ENCODE results near the gene CDHR5. TPM values are rescaled to one million over a fixed set of nuclear protein-coding genes. Genes with fewer than 3 reads are reported as not detected.

CDHR5 gene
- total and polyA plus RNA-seq, 2 of the 4 experiments (the other 2 are of a cell fraction) = not detected

GRCh38 chr11:618856-619627 lies 5.7 kb downstream of the CDHR5 start:
- H3K23ac ChIP-seq (ENCODE audit: low read depth, low read length) = no peak overlapping the region
- H3K9me3 ChIP-seq (ENCODE audit: control insufficient read depth, insufficient read depth, low read length) = no peaks in the 10 kb centered on the region
- no peak overlapping the region for H4K8ac ChIP-seq (ENCODE audit: low read depth in 2 of 2, low read length in 2 of 2)
- H3K27ac ChIP-seq (ENCODE audit: insufficient read depth, low read length) = no peak overlapping the region
- no peak overlapping the region for H2AFZ ChIP-seq (replicated peaks; ENCODE audit: low read length, poor library complexity)
- H3K18ac ChIP-seq (ENCODE audit: low read depth, low read length) = no peak overlapping the region
- TF ChIP-seq NFE2L2 (IDR thresholded peaks at IDR 0.05; ENCODE audit: low read depth, low read length) = no peak
- TF ChIP-seq RAD21 (IDR thresholded peaks at IDR 0.05; ENCODE audit: low read length) = no peak
- no peak for TF ChIP-seq MAFK (IDR thresholded peaks at IDR 0.05; ENCODE audit: low read depth, low read length)
- TF ChIP-seq POLR2A (IDR thresholded peaks at IDR 0.05; ENCODE audit: low read depth, low read length) = no peak
- no peak for TF ChIP-seq CEBPB (IDR thresholded peaks at IDR 0.05; ENCODE audit: low read depth, low read length)
- no peak for TF ChIP-seq SMC3 (IDR thresholded peaks at IDR 0.05; ENCODE audit: low read depth, low read length)
- no peak for TF ChIP-seq RCOR1 (IDR thresholded peaks at IDR 0.05; ENCODE audit: insufficient replicate concordance, low read length)
- TF ChIP-seq BHLHE40 (IDR thresholded peaks at IDR 0.05; ENCODE audit: low read depth, low read length) = no peak
- no peak for TF ChIP-seq MAZ (IDR thresholded peaks at IDR 0.05; ENCODE audit: borderline replicate concordance, low read depth, low read length)
- peaks cover 8% of the 10 kb centered on the region; the same call in 1 of the 2 replicates for H3K36me3 ChIP-seq (ENCODE audit: control insufficient read depth, insufficient read depth, low read length)
- ChIA-PET CTCF (no interaction called here), POLR2A (ENCODE audit: unreplicated experiment) (no interaction called here)
- H2BK20ac ChIP-seq (ENCODE audit: low read depth, low read length) = no peak overlapping the region
- peaks cover 4% of the 10 kb centered on the region; the same call in 1 of the 2 replicates for H3K4me1 ChIP-seq (ENCODE audit: control insufficient read depth, insufficient read depth, low read length)
- in situ Hi-C loops (cut with MboI; ENCODE audit: low sequenced_read_pairs) (no loop called here), dilution Hi-C loops (cut with HindIII; ENCODE audit: low sequenced_read_pairs, unreplicated experiment) (no loop called here), intact Hi-C loops (cut with micrococcal nuclease) (no loop called here)
- no peak overlapping the region for H3K9ac ChIP-seq (ENCODE audit: low read depth, low read length)
- no peak for DNase-seq
- peaks cover 2 to 25% of the 10 kb centered on the region in 2 experiments; a peak in 3 of 4 replicates for H3K79me1 ChIP-seq (ENCODE audit: low read depth in 1 of 2, low read length in 2 of 2)
- no peak overlapping the region for H2BK15ac ChIP-seq (ENCODE audit: low read depth, low read length)
- no peak overlapping the region for H2AK5ac ChIP-seq (ENCODE audit: low read depth, low read length)
- 0 out of 2 replicates have a peak, but pooled peaks cover 3% of the 10 kb centered on the region for H3K9me1 ChIP-seq (ENCODE audit: insufficient read depth, low read length)
- no peak overlapping the region for H3K4me2 ChIP-seq (ENCODE audit: low read depth, low read length)
- no peak overlapping the region for H3K14ac ChIP-seq (replicated peaks; ENCODE audit: low read depth, low read length)
- no CpG with 5 or more reads among the region's 24 CpGs for WGBS, 2 experiments (ENCODE audit: extremely low coverage in 2 of 2, insufficient read length in 1 of 2)
- BruUV-seq (replicated peaks) = no TSS peak
- no peak overlapping the region for H4K5ac ChIP-seq (ENCODE audit: low read depth, low read length)
- no peak overlapping the region for H3K4me3 ChIP-seq (ENCODE audit: insufficient read depth, low read depth, low read length)
- no peak overlapping the region for H3K4ac ChIP-seq (ENCODE audit: low read depth, low read length)
- H2AK9ac ChIP-seq (replicated peaks; ENCODE audit: low read depth, low read length, poor library complexity) = no peak overlapping the region
- no peak overlapping the region for H4K91ac ChIP-seq (ENCODE audit: insufficient read depth, low read depth, low read length)
- H4K20me1 ChIP-seq (ENCODE audit: insufficient read depth, low read length) = peaks cover 12% of the 10 kb centered on the region
- no peak overlapping the region for H2BK120ac ChIP-seq (ENCODE audit: low read depth, low read length)
- ATAC-seq (ENCODE audit: low read depth) = no peak
- no peak overlapping the region for H2BK5ac ChIP-seq (ENCODE audit: low read depth, low read length, poor library complexity, severe bottlenecking)
- H3K56ac ChIP-seq (ENCODE audit: extremely low read depth, insufficient read depth, low read length) = no peak overlapping the region
- H3K27me3 ChIP-seq (ENCODE audit: control insufficient read depth, insufficient read depth, low read length) = no peaks in the 10 kb centered on the region

Data from IMR-90 (cell line).